ENCODE results near the gene MRPS26. TPM values are rescaled to one million over a fixed set of nuclear protein-coding genes. Genes with fewer than 3 reads are reported as not detected.

MRPS26 gene
- total and polyA plus RNA-seq, 8 donors: 4.5 to 102 (median 56.6) TPM

DNA sequence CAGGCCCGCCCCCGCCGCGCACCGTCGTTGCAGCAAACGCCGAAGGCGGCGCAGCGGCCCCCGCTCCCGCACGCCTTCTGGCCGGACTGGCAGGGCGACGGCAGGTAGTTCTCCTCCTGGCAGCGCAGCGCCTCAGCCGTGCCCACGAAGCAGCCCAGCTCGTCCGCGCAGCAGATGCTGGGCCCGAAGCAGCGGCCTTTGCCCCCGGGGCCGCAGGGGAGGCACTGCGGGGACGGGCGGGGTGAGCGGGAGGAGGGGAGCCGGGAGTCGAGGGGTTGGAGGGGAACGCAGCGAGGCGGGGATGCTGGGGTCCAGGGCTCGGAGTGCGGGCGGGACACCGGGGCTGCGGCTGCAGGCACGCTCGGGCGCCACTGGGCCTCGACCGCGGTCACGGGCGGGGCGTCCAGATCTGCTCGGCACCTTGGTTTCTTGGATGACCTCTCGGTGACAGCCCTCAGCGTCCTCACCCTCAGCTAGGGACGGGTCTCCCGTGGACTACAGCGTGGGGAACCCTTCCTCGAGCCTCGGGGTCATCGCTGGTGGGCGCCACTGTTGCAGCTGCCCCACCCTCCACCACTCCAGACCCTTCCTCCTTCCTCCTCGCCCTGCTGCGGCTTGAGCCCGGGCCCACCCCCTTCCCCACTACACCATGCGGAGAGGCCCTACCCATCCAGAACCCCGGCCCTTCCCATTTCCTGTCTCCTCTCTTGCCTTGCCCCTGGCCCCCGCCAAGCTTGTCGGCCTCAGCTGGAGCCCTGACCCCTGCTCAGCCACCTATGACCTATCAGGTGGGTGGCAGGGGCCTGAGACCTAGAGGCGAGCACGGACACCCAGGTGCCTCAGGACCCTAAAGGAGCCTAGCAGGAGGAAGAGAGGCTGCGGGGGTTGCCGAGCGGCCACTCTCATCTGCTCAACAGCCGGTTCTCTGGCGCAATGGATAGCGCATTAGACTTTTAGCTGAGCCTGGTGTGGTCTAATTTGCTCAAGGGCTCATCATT, 37.4 kb downstream of the MRPS26 start:
- intact Hi-C loops (cut with DNase I; ENCODE audit: low total_unique reads): no loop called here
- H3K4me1 ChIP-seq: peaks cover 14 to 31% (median 24%) of the 10 kb centered on the region in 4 donors
- peak overlapping the region; percentile 34 to 56 (median 41) for H3K4me3 ChIP-seq
- no peaks in the 10 kb centered on the region for H3K36me3 ChIP-seq
- H3K27me3 ChIP-seq: peaks cover 0 to 68% (median 42%) of the 10 kb centered on the region in 3 donors
- H3K9me3 ChIP-seq: no peaks in the 10 kb centered on the region
- no peak for TF ChIP-seq POLR2A (IDR thresholded peaks at IDR 0.05)
- TF ChIP-seq, protein P1, sequence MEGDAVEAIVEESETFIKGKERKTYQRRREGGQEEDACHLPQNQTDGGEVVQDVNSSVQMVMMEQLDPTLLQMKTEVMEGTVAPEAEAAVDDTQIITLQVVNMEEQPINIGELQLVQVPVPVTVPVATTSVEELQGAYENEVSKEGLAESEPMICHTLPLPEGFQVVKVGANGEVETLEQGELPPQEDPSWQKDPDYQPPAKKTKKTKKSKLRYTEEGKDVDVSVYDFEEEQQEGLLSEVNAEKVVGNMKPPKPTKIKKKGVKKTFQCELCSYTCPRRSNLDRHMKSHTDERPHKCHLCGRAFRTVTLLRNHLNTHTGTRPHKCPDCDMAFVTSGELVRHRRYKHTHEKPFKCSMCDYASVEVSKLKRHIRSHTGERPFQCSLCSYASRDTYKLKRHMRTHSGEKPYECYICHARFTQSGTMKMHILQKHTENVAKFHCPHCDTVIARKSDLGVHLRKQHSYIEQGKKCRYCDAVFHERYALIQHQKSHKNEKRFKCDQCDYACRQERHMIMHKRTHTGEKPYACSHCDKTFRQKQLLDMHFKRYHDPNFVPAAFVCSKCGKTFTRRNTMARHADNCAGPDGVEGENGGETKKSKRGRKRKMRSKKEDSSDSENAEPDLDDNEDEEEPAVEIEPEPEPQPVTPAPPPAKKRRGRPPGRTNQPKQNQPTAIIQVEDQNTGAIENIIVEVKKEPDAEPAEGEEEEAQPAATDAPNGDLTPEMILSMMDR (IDR thresholded peaks at IDR 0.05): no peak
- no peak for TF ChIP-seq POLR2AphosphoS5 (IDR thresholded peaks at IDR 0.05)
- TF ChIP-seq EP300 (IDR thresholded peaks at IDR 0.05): no peak
- peak in 1 of 2 donors; percentile 25 for DNase-seq
- WGBS, 5 donors: 13 to 39% (median 18%) methylated on average over 27 to 76 of the region's 76 CpGs
- no peak overlapping the region for H3K27ac ChIP-seq

DNA sequence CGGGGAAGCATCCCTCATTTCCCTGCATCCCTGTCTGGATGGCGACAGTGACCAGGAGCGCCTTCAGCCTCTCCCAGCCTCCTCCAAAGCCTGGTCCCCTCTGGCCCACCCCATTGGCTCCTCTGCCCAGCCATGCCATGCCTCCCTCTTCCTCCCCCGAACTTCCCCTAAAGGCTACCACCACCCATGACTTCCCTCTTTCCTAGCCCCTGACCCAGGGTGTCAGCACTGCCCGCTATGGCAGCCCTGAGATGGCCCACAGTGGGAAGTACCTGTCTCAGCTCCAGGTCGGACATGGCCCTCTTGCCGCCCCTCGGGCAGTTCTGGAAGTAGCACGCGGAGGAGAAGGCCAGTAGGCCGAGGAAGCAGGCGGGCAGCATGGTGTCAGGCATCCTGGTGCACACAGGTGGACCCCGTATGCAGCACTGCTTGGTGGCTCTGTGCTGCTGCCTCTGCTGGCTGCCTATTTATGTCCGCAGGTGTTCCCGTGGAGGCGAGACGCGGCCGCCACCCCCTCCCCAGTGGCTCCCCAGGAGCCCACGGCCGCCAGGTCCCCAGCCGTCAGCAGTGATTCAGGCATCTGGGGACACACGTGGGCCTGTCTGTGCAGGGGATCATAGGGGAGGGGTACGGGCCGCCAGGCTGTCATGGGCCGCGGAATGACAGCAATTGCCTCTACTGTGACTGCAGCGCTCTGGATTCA, 38.6 kb downstream of the MRPS26 start, which contains the start of gene AVP:
Gene AVP (minus strand): TSS at position 442 of the 703 bp plus-strand sequence. CDS start 50 bp downstream, at position 392.
- WGBS, 5 donors: 75 to 88% (median 83%) methylated on average over 16 to 28 of the region's 28 CpGs
- H3K9me3 ChIP-seq: no peaks in the 10 kb centered on the region
- no peak for DNase-seq
- H3K27ac ChIP-seq: no peak within 1 kb of the TSS
- peaks cover 0 to 66% (median 42%) of the 10 kb centered on the region in 3 donors for H3K27me3 ChIP-seq
- TF ChIP-seq, protein P1 (IDR thresholded peaks at IDR 0.05): no peak
- no peak for TF ChIP-seq POLR2A (IDR thresholded peaks at IDR 0.05)
- no peak for TF ChIP-seq EP300 (IDR thresholded peaks at IDR 0.05)
- no peak for TF ChIP-seq POLR2AphosphoS5 (IDR thresholded peaks at IDR 0.05)
- no peaks in the 10 kb centered on the region for H3K36me3 ChIP-seq
- intact Hi-C loops (cut with DNase I; ENCODE audit: low total_unique reads): no loop called here
- H3K4me3 ChIP-seq: no peak within 1 kb of the TSS
- H3K4me1 ChIP-seq: peaks cover 14 to 31% (median 24%) of the 10 kb centered on the region in 4 donors

DNA sequence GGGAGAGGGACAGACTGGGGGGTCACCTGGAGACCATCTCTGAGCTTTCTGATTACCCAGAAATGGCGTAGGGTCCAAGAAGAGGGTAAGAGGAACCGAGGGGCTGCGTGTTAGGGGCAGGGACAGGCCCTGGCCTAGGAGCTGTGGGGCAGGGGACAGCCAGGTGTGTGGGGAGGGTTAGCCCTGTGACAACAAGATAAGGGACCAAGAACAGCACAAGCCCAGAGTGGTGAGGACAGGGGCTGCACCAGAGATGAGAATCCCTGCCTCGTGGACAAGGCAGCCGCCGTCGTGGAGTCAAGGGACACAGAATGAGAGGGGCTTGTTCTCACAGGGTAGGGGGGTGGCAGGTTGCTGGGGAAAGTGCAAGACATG, 39.1 kb downstream of the MRPS26 start:
- H3K36me3 ChIP-seq: no peaks in the 10 kb centered on the region
- DNase-seq: no peak
- WGBS, 5 donors: 80 to 92% (median 84%) methylated on average over 7 of the region's 7 CpGs
- TF ChIP-seq, protein P1 (IDR thresholded peaks at IDR 0.05): no peak
- TF ChIP-seq POLR2A (IDR thresholded peaks at IDR 0.05) (no peak), EP300 (IDR thresholded peaks at IDR 0.05) (no peak), POLR2AphosphoS5 (IDR thresholded peaks at IDR 0.05) (no peak)
- no peak overlapping the region for H3K27ac ChIP-seq
- H3K27me3 ChIP-seq: peaks cover 0 to 67% (median 42%) of the 10 kb centered on the region in 3 donors
- H3K4me3 ChIP-seq: no peak overlapping the region
- H3K9me3 ChIP-seq: no peaks in the 10 kb centered on the region
- intact Hi-C loops (cut with DNase I; ENCODE audit: low total_unique reads): no loop called here
- peaks cover 14 to 31% (median 24%) of the 10 kb centered on the region in 4 donors for H3K4me1 ChIP-seq

DNA sequence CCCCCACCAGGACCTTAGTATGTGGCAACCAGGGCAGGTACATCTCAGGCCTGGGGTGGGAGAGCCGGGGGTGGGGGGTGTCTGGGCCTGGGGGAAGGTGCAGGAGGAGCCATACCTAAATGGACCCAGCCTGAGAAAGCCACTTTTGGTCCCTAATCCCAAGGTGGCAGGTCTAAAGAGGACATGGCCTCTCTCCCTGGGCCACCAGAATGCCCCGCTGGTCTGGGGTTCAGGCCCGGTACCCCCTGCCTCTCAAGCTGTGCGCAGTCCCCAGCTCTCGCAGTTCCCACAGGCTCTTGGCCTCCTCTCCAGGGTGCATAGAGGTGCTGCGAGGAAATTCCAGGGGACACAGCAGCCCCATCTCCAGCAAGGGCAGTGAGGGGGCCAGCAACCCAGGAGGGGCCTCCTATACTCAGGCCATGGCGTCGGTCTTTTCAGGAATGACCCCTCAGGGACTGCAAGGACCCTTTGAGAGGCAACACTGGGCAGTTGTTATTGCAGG, 39.8 kb downstream of the MRPS26 start:
- Histone ChIP-seq H3K4me3 (no peak overlapping the region), H3K9me3 (no peaks in the 10 kb centered on the region), H3K27ac (no peak overlapping the region), H3K4me1 (peaks cover 14 to 29% (median 24%) of the 10 kb centered on the region in 4 donors), H3K27me3 (peaks cover 0 to 67% (median 42%) of the 10 kb centered on the region in 3 donors), H3K36me3 (no peaks in the 10 kb centered on the region)
- DNase-seq: no peak
- no peak for TF ChIP-seq EP300 (IDR thresholded peaks at IDR 0.05)
- WGBS, 5 donors: 90 to 96% (median 94%) methylated on average over 5 to 8 of the region's 8 CpGs
- intact Hi-C loops (cut with DNase I; ENCODE audit: low total_unique reads): no loop called here

Measured in stomach (tissue), 9 donors.